Measurements from ENCODE around the gene CSMD2. TPM values are rescaled to one million over a fixed set of nuclear protein-coding genes. Genes with fewer than 3 reads are reported as not detected.

The CSMD2 gene
- total and polyA plus RNA-seq, 4 donors, result 0.25 to 2.4 (median 1.7) TPM

DNA sequence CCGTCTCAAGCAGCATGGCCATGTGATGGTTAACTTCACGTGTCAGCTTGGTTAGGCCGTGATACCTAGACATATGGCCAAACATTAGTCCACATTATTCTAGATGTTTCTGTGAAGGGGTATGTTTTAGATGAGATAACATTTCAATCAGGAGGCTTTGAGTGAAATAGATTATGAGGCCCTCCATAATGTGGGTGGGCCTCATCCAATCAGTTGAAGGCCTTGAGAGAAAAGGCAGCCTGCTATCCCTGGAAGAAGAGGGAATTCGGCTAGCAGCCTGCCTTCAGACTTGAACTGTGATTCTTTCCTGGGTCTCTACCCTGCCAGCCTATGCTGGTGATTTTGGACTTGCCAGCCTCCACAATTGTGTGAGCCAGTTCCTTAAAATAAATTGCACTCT lies 602.5 kb downstream of the CSMD2 start:
- Histone ChIP-seq H3K36me3 (ENCODE audit: control insufficient read depth in 1 of 2, insufficient read depth in 2 of 2, low read length in 1 of 2) (no peaks in the 10 kb centered on the region), H3K4me1 (ENCODE audit: control insufficient read depth in 1 of 2, insufficient read depth in 2 of 2, low read length in 2 of 2) (peaks cover 0 to 2% of the 10 kb centered on the region in 2 donors), H3K27ac (ENCODE audit: low read depth in 1 of 2, low read length in 2 of 2) (peak overlapping the region in 1 of 2 donors; percentile 27), H3K9me3 (ENCODE audit: control insufficient read depth, low read length) (no peaks in the 10 kb centered on the region), H3K4me3 (ENCODE audit: low read length in 2 of 2) (no peak overlapping the region), H3K27me3 (ENCODE audit: control insufficient read depth in 1 of 2, insufficient read depth in 2 of 2, low read length in 1 of 2) (no peaks in the 10 kb centered on the region)
- ATAC-seq (ENCODE audit: low FRiP score) (no peak), DNase-seq (no peak)
- intact Hi-C loops (cut with DNase I), result loop anchor here in 1 of 2 donors (5.0 kb wide), 1 partner anchor 40 kb away; no protein-coding TSS in a partner anchor
- 77 to 78% methylated on average over 4 of the region's 4 CpGs for whole genome bisulfite sequencing, 2 donors

- ATAC-seq (ENCODE audit: low FRiP score), result no peak
- no peak overlapping the region for H3K4me3 ChIP-seq (ENCODE audit: low read length in 2 of 2)
- DNase-seq, result no peak
- H3K27me3 ChIP-seq (ENCODE audit: control insufficient read depth in 1 of 2, insufficient read depth in 2 of 2, low read length in 1 of 2), result no peaks in the 10 kb centered on the region
- H3K9me3 ChIP-seq (ENCODE audit: control insufficient read depth, low read length), result no peaks in the 10 kb centered on the region
- H3K27ac ChIP-seq (ENCODE audit: low read depth in 1 of 2, low read length in 2 of 2), result no peak overlapping the region
- H3K36me3 ChIP-seq (ENCODE audit: control insufficient read depth in 1 of 2, insufficient read depth in 2 of 2, low read length in 1 of 2), result no peaks in the 10 kb centered on the region
- WGBS, 2 donors, result 89 to 97% methylated on average over 9 of the region's 9 CpGs
- intact Hi-C loops (cut with DNase I), result loop anchor here in 1 of 2 donors (5.0 kb wide), 1 partner anchor 41 kb away; no protein-coding TSS in a partner anchor
- peaks cover 0 to 2% of the 10 kb centered on the region in 2 donors for H3K4me1 ChIP-seq (ENCODE audit: control insufficient read depth in 1 of 2, insufficient read depth in 2 of 2, low read length in 2 of 2)
Observed at GRCh38 chr1:33561576-33561975, 603.5 kb downstream of the CSMD2 start.

GRCh38 chr1:33560680-33561079 lies 604.4 kb downstream of the CSMD2 start:
- intact Hi-C loops (cut with DNase I), result loop anchor here in 1 of 2 donors (5.0 kb wide), 1 partner anchor 42 kb away; no protein-coding TSS in a partner anchor
- no peak overlapping the region for H3K27ac ChIP-seq (ENCODE audit: low read depth in 1 of 2, low read length in 2 of 2)
- peaks cover 0 to 2% of the 10 kb centered on the region in 2 donors for H3K4me1 ChIP-seq (ENCODE audit: control insufficient read depth in 1 of 2, insufficient read depth in 2 of 2, low read length in 2 of 2)
- no peak for ATAC-seq (ENCODE audit: low FRiP score)
- no peaks in the 10 kb centered on the region for H3K27me3 ChIP-seq (ENCODE audit: control insufficient read depth in 1 of 2, insufficient read depth in 2 of 2, low read length in 1 of 2)
- H3K4me3 ChIP-seq (ENCODE audit: low read length in 2 of 2), result no peak overlapping the region
- 66 to 68% methylated on average over 3 of the region's 3 CpGs for WGBS, 2 donors
- no peaks in the 10 kb centered on the region for H3K9me3 ChIP-seq (ENCODE audit: control insufficient read depth, low read length)
- no peak for DNase-seq
- no peaks in the 10 kb centered on the region for H3K36me3 ChIP-seq (ENCODE audit: control insufficient read depth in 1 of 2, insufficient read depth in 2 of 2, low read length in 1 of 2)

GRCh38 chr1:33548721-33549120 lies 616.3 kb downstream of the CSMD2 start:
- DNase-seq, result no peak
- ATAC-seq (ENCODE audit: low FRiP score), result no peak
- WGBS, 2 donors, result 79 to 81% methylated on average over 2 of the region's 2 CpGs
- Histone ChIP-seq H3K4me3 (ENCODE audit: low read length in 2 of 2) (no peak overlapping the region), H3K36me3 (ENCODE audit: control insufficient read depth in 1 of 2, insufficient read depth in 2 of 2, low read length in 1 of 2) (no peaks in the 10 kb centered on the region), H3K4me1 (ENCODE audit: control insufficient read depth in 1 of 2, insufficient read depth in 2 of 2, low read length in 2 of 2) (no peaks in the 10 kb centered on the region), H3K27me3 (ENCODE audit: control insufficient read depth in 1 of 2, insufficient read depth in 2 of 2, low read length in 1 of 2) (no peaks in the 10 kb centered on the region), H3K9me3 (ENCODE audit: control insufficient read depth, low read length) (peaks cover 4% of the 10 kb centered on the region), H3K27ac (ENCODE audit: low read depth in 1 of 2, low read length in 2 of 2) (no peak overlapping the region)
- intact Hi-C loops (cut with DNase I), result loop anchor here in 1 of 2 donors (10.0 kb wide), 1 partner anchor 66 kb away; no protein-coding TSS in a partner anchor

- 87 to 91% methylated on average over 2 of the region's 2 CpGs for WGBS, 2 donors
- no peaks in the 10 kb centered on the region for H3K27me3 ChIP-seq (ENCODE audit: control insufficient read depth in 1 of 2, insufficient read depth in 2 of 2, low read length in 1 of 2)
- no peaks in the 10 kb centered on the region for H3K36me3 ChIP-seq (ENCODE audit: control insufficient read depth in 1 of 2, insufficient read depth in 2 of 2, low read length in 1 of 2)
- H3K9me3 ChIP-seq (ENCODE audit: control insufficient read depth, low read length), result peaks cover 4% of the 10 kb centered on the region
- H3K27ac ChIP-seq (ENCODE audit: low read depth in 1 of 2, low read length in 2 of 2), result no peak overlapping the region
- no peak for ATAC-seq (ENCODE audit: low FRiP score)
- no peak for DNase-seq
- H3K4me1 ChIP-seq (ENCODE audit: control insufficient read depth in 1 of 2, insufficient read depth in 2 of 2, low read length in 2 of 2), result no peaks in the 10 kb centered on the region
- H3K4me3 ChIP-seq (ENCODE audit: low read length in 2 of 2), result no peak overlapping the region
- intact Hi-C loops (cut with DNase I), result loop anchor here in 1 of 2 donors (10.0 kb wide), 1 partner anchor 66 kb away; no protein-coding TSS in a partner anchor
Observed at GRCh38 chr1:33548319-33548718, 616.7 kb downstream of the CSMD2 start.

DNA sequence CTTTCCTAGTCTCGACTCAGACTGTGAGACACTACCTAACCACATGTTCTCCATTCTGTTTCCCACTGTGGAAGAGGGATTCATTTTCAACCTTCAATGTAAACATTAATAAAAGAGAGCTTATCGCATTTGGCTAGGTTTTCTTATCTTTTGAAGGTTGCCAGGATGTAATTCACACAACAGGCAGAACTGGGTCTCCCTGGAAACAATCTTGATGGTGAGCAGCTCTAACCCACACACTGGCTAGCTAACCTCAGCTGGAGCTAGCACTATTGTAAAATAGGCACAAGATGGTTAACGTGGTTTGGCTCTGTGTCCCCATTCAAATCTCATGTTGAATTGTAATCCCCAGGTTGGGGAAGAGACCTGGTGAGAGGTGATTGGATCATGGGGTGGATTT lies 617.5 kb downstream of the CSMD2 start:
- no peak for ATAC-seq (ENCODE audit: low FRiP score)
- no peaks in the 10 kb centered on the region for H3K36me3 ChIP-seq (ENCODE audit: control insufficient read depth in 1 of 2, insufficient read depth in 2 of 2, low read length in 1 of 2)
- no peak overlapping the region for H3K4me3 ChIP-seq (ENCODE audit: low read length in 2 of 2)
- peaks cover 4% of the 10 kb centered on the region for H3K9me3 ChIP-seq (ENCODE audit: control insufficient read depth, low read length)
- no peak overlapping the region for H3K27ac ChIP-seq (ENCODE audit: low read depth in 1 of 2, low read length in 2 of 2)
- DNase-seq, result no peak
- H3K4me1 ChIP-seq (ENCODE audit: control insufficient read depth in 1 of 2, insufficient read depth in 2 of 2, low read length in 2 of 2), result no peaks in the 10 kb centered on the region
- H3K27me3 ChIP-seq (ENCODE audit: control insufficient read depth in 1 of 2, insufficient read depth in 2 of 2, low read length in 1 of 2), result no peaks in the 10 kb centered on the region
- WGBS, 2 donors, result 68 to 71% methylated on average over 3 of the region's 3 CpGs
- intact Hi-C loops (cut with DNase I), result loop anchor here in 1 of 2 donors (10.0 kb wide), 1 partner anchor 67 kb away; no protein-coding TSS in a partner anchor

DNA sequence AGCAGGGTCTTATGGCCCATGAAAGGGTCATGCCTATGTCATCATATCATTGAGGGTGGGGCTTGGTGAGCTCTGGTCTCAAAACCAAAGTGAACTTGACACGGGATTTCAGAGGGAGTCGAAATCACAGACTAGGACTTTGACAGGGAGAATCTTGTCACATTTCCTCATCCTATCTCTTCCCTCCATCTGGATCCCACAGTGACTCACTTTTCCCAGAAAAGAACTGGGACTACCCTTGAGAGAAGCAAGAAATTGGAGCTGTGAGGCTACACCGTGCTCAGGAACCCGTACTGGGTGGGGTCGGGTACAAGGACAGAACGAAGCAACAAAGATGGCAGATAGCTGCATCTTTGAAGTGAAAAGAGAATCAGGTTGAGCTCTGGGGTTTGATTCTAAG lies 623.1 kb downstream of the CSMD2 start:
- 93 to 94% methylated on average over 6 of the region's 6 CpGs for WGBS, 2 donors
- H3K27ac ChIP-seq (ENCODE audit: low read depth in 1 of 2, low read length in 2 of 2), result no peak overlapping the region
- H3K4me1 ChIP-seq (ENCODE audit: control insufficient read depth in 1 of 2, insufficient read depth in 2 of 2, low read length in 2 of 2), result no peaks in the 10 kb centered on the region
- H3K27me3 ChIP-seq (ENCODE audit: control insufficient read depth in 1 of 2, insufficient read depth in 2 of 2, low read length in 1 of 2), result no peaks in the 10 kb centered on the region
- H3K9me3 ChIP-seq (ENCODE audit: control insufficient read depth, low read length), result no peaks in the 10 kb centered on the region
- intact Hi-C loops (cut with DNase I), result loop anchor here in 1 of 2 donors (10.0 kb wide), 1 partner anchor 73 kb away; no protein-coding TSS in a partner anchor
- ATAC-seq (ENCODE audit: low FRiP score) (no peak), DNase-seq (no peak)
- H3K36me3 ChIP-seq (ENCODE audit: control insufficient read depth in 1 of 2, insufficient read depth in 2 of 2, low read length in 1 of 2), result no peaks in the 10 kb centered on the region
- no peak overlapping the region for H3K4me3 ChIP-seq (ENCODE audit: low read length in 2 of 2)

DNA sequence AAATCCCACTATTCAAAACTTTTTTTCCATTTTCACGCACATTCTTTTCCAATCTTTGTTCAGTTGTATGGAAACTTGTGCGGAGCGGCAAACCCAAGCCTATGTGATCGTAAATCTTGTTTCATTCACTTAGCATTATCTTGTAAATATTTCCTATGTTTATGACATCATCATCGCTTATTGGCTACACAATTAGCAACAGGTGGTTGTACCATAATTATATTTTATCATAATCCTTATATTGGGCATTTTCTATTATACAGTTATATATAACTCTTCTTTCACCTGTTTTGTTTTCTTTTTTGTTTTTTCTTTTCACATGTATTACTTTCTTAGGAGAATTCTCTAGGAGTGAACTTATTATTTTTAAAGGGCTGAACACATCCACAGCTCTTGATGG lies 627.1 kb downstream of the CSMD2 start:
- no peaks in the 10 kb centered on the region for H3K4me1 ChIP-seq (ENCODE audit: control insufficient read depth in 1 of 2, insufficient read depth in 2 of 2, low read length in 2 of 2)
- no peak overlapping the region for H3K27ac ChIP-seq (ENCODE audit: low read depth in 1 of 2, low read length in 2 of 2)
- H3K9me3 ChIP-seq (ENCODE audit: control insufficient read depth, low read length), result no peaks in the 10 kb centered on the region
- H3K27me3 ChIP-seq (ENCODE audit: control insufficient read depth in 1 of 2, insufficient read depth in 2 of 2, low read length in 1 of 2), result no peaks in the 10 kb centered on the region
- DNase-seq (no peak), ATAC-seq (ENCODE audit: low FRiP score) (no peak)
- no peak overlapping the region for H3K4me3 ChIP-seq (ENCODE audit: low read length in 2 of 2)
- 91 to 95% methylated on average over 5 of the region's 5 CpGs for WGBS, 2 donors
- intact Hi-C loops (cut with DNase I), result no loop called here
- no peaks in the 10 kb centered on the region for H3K36me3 ChIP-seq (ENCODE audit: control insufficient read depth in 1 of 2, insufficient read depth in 2 of 2, low read length in 1 of 2)

DNA sequence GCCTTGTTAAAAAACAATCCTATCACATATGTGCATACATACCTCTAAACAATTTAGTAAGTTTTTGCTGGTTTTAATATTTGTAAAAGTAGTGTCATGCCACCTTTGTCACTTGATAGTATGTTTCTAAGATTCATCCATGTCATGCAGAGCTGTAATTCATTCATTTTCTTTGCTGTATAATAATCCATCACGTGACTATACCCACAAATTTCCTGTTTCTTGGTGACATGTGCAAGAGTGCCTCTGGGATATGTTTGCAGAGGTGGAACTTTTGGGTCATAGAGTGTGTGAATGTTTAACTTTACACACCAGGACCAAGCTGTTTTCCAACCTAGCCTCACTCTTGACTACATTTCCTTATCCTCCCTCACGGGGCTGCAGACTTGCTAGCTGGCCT lies 629.7 kb downstream of the CSMD2 start:
- DNase-seq (no peak), ATAC-seq (ENCODE audit: low FRiP score) (no peak)
- intact Hi-C loops (cut with DNase I), result no loop called here
- Histone ChIP-seq H3K4me3 (ENCODE audit: low read length in 2 of 2) (no peak overlapping the region), H3K9me3 (ENCODE audit: control insufficient read depth, low read length) (no peaks in the 10 kb centered on the region), H3K4me1 (ENCODE audit: control insufficient read depth in 1 of 2, insufficient read depth in 2 of 2, low read length in 2 of 2) (no peaks in the 10 kb centered on the region), H3K27ac (ENCODE audit: low read depth in 1 of 2, low read length in 2 of 2) (no peak overlapping the region), H3K27me3 (ENCODE audit: control insufficient read depth in 1 of 2, insufficient read depth in 2 of 2, low read length in 1 of 2) (no peaks in the 10 kb centered on the region), H3K36me3 (ENCODE audit: control insufficient read depth in 1 of 2, insufficient read depth in 2 of 2, low read length in 1 of 2) (no peaks in the 10 kb centered on the region)
- WGBS, 2 donors, result 61 to 68% methylated on average over 2 of the region's 2 CpGs
